Tibial nerve (tissue), 4 donors: ENCODE data around the gene NHLRC4. TPM values are rescaled to one million over a fixed set of nuclear protein-coding genes. Genes with fewer than 3 reads are reported as not detected.
A peak's percentile ranks its signal among the peaks of the same experiment; 100 is the strongest.

Experiments used
- DNase-seq, 2 donors: peaks; one replicate each; pipeline ENCODE4 v3.0.0-alpha.2; 2019; ENCODE audit warnings: low spot score in 2 of 2
- H3K27ac ChIP-seq, 4 donors: fragments of 200-600 bp; sonication (generic) in 3 of 4; one replicate each; pipeline ENCODE4 v1.5.1; 2017 to 2019; ENCODE audit warnings: mild to moderate bottlenecking in 1 of 4
- H3K27me3 ChIP-seq, 2 donors: fragments of 200-600 bp; sonication (generic) in 1 of 2; one replicate each; pipeline versions ENCODE4 v1.5.1 to v1.6.0; 2017 to 2019
- H3K36me3 ChIP-seq, 3 donors: fragments of 200-600 bp; sonication (generic); one replicate each; pipeline ENCODE4 v1.5.1; 2018 to 2019
- H3K4me1 ChIP-seq, 4 donors: fragments of 200-600 bp; sonication (generic) in 3 of 4; one replicate each; pipeline ENCODE4 v1.5.1; 2017 to 2019
- H3K4me3 ChIP-seq, 4 donors: fragments of 200-600 bp; sonication (generic) in 3 of 4; one replicate each; pipeline ENCODE4 v1.5.1; 2017 to 2019; ENCODE audit warnings: mild to moderate bottlenecking in 1 of 4, moderate library complexity in 1 of 4
- H3K9me3 ChIP-seq, 4 donors: fragments of 200-600 bp; sonication (generic) in 3 of 4; one replicate each; pipeline ENCODE4 v1.5.1; 2017 to 2019
- EP300 ChIP-seq, 2 donors: sonication (generic); formaldehyde crosslinking; IDR thresholded peaks; one replicate each; pipeline ENCODE4 v1.6.1; 2017; ENCODE audit warnings: antibody characterized with exemption in 2 of 2, mild to moderate bottlenecking in 1 of 2
- POLR2A ChIP-seq, 2 donors: fragments of 450-650 bp; IDR thresholded peaks; one replicate each; pipeline ENCODE4 v1.6.1; 2017; ENCODE audit warnings: antibody characterized with exemption in 2 of 2, mild to moderate bottlenecking in 2 of 2, moderate library complexity in 2 of 2
- WGBS, 2 donors: methylation state at CpG; one replicate each; pipeline ENCODE4 v1.1.5; 2018; 5-methylcytosine and 5-hydroxymethylcytosine counted together
- total RNA-seq, 4 donors: library from RNA; depleted of rRNA; stranded (reverse); fragments of >200 nt; gene quantifications; one replicate each; pipeline ENCODE4 v1.1.0, GENCODE V29; 2016
- TF ChIP-seq, protein P1 (sequence below), 5 experiments: fragments of 200-600 bp in 3 of 5; fragments of 450-650 bp in 2 of 5; sonication (generic) in 3 of 5; IDR thresholded peaks; one replicate each; pipeline ENCODE4 v1.5.1; 2016 to 2019; ENCODE audit warnings: antibody characterized with exemption in 5 of 5, mild to moderate bottlenecking in 3 of 5, moderate library complexity in 2 of 5

The NHLRC4 gene
- total RNA-seq, 4 donors from 2014 or later: 0.98 to 5.2 (median 1.9) TPM

DNA sequence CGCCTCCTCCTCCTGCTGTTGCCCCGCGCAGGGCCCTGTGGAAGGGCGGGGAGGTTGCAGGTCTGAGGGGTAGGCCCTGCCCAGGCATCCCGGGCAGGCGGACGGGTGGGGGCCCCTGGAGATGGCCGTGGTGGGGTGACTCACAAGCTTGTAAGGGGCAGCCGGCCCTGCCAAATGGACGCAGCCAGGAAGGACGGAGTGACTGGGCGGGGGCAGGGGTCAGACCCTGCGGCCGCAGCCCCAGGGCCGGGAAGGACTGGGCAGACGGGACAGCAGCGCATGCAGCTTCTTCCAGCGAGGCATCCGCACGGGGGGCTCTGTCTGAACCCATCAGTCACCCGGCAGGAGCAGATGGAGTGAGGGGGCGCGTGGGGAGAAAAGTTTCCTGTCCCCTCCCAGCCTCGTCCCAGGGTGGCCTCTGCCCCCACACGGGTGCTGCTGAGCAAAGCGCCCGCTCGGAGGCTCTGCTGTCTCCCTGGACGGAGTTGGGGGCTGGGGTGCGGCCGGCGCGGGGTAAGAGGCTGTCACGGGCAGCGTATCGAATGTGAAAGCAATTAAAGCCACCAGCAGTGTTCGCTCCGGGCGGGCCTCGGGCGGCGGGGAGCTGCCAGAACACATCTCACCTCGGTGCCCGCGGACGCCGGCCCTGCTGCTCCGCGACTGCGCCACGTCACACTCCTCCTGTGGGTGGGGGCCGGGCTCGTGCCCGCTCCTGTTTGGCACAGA lies 12.0 kb upstream of the NHLRC4 start:
- Histone ChIP-seq H3K36me3 (peaks cover under 1 to 43% (median 9%) of the 10 kb centered on the region in 3 donors), H3K27ac (peak overlapping the region in 2 of 4 donors; percentile 48 to 52), H3K4me1 (peaks cover 0 to 28% (median 6%) of the 10 kb centered on the region in 4 donors), H3K9me3 (no peaks in the 10 kb centered on the region), H3K4me3 (peak overlapping the region; percentile 11 to 44 (median 26)), H3K27me3 (peaks cover 0 to 17% of the 10 kb centered on the region in 2 donors)
- no peak for DNase-seq
- 41 to 51% methylated on average over 45 to 54 of the region's 54 CpGs for WGBS, 2 donors
- TF ChIP-seq EP300 (IDR thresholded peaks at IDR 0.05): no peak
- TF ChIP-seq, protein P1, sequence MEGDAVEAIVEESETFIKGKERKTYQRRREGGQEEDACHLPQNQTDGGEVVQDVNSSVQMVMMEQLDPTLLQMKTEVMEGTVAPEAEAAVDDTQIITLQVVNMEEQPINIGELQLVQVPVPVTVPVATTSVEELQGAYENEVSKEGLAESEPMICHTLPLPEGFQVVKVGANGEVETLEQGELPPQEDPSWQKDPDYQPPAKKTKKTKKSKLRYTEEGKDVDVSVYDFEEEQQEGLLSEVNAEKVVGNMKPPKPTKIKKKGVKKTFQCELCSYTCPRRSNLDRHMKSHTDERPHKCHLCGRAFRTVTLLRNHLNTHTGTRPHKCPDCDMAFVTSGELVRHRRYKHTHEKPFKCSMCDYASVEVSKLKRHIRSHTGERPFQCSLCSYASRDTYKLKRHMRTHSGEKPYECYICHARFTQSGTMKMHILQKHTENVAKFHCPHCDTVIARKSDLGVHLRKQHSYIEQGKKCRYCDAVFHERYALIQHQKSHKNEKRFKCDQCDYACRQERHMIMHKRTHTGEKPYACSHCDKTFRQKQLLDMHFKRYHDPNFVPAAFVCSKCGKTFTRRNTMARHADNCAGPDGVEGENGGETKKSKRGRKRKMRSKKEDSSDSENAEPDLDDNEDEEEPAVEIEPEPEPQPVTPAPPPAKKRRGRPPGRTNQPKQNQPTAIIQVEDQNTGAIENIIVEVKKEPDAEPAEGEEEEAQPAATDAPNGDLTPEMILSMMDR (IDR thresholded peaks at IDR 0.05): no peak
- no peak for TF ChIP-seq POLR2A (IDR thresholded peaks at IDR 0.05)

DNA sequence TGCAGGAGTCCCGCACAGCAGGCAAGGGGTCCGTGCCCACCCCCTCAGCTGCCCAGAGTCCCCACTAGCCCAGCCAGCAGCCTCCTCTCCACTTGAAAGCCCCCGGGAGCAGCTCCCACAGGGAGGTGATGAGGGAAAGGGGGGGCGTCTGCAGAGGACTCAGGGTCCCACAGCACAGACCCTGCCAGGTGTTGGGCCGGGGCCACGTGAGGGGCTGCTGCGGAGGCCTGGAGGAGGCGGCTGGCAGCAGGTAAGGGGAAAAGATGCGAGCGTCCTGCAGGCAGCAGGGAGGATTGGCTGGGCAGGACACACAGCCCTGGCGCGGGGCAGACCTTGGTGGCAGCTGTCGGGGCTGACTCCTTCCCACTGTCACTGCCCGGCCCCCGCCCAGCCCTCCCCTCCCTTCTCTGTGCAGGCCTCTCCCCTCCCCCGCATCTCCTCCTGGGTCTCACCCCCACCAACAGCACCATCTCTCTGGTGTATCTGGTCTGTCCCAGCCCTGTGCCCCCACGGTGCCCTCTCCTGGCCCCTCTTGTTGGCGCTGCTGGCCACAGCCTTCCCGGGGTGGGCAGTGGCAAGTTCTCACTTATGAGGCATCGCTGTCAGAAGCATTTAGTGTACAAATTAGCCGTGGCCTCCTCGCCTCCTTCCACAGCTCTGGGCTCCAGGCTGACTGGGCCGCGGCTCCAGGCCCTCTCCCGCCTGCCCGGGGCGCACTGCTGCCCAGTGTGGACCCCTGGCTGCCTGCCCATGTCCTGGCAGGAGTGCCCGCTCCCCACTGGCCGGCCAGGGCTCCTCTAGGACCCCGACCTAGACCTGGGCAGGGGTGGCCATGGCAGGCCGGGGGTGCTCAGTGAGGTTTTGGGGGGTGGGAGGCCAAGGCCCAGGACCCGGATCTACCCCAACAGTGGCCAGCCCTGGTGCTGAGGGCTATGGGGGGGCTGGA lies 11.0 kb upstream of the NHLRC4 start:
- TF ChIP-seq, protein P1 (IDR thresholded peaks at IDR 0.05): no peak
- no peak for TF ChIP-seq EP300 (IDR thresholded peaks at IDR 0.05)
- no peak overlapping the region for H3K27ac ChIP-seq
- peaks cover 0 to 36% (median 6%) of the 10 kb centered on the region in 4 donors for H3K4me1 ChIP-seq
- H3K27me3 ChIP-seq: peaks cover 0 to 20% of the 10 kb centered on the region in 2 donors
- H3K36me3 ChIP-seq: peaks cover 0 to 33% (median 9%) of the 10 kb centered on the region in 3 donors
- H3K9me3 ChIP-seq: no peaks in the 10 kb centered on the region
- no peak for DNase-seq
- H3K4me3 ChIP-seq: peak overlapping the region in 1 of 4 donors; percentile 44
- 78 to 80% methylated on average over 29 to 31 of the region's 32 CpGs for WGBS, 2 donors

DNA sequence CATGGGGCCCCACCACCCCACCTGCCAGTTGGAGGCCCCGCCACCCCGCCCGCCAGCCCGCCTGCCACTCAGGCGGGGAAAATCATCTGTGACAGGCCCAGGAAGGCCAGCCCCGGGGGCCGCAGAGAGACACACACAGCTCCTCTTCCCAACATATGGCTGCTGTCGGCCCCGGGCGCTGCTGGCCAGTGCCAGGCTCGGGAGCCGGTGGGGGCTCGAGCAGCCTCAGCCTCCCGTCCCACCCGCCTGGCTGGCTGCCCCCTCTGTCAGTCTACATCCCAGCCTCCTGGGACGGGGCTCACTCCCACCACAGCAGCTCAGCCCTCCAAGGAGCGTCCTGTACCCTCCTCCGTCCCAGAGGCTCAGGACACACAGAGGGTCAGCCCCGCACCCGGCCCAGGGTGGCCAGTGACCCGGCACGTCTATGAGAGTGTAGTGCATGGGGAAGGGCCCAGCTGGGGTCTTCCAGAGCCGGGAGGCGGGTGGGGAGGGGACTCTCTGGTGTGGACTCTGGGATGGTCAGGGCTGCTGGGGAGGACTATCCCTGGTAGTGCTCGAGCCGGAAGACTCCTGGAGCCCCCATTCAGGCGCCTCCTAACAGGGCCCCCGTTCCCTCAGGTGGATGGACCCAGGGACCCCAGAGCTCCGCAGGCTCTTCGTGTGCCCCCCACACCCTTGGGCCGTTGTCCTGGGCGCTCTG lies 10.2 kb upstream of the NHLRC4 start:
- no peak overlapping the region for H3K27ac ChIP-seq
- no peak for DNase-seq
- peaks cover 0 to 37% (median 6%) of the 10 kb centered on the region in 4 donors for H3K4me1 ChIP-seq
- 85 to 89% methylated on average over 14 to 30 of the region's 32 CpGs for WGBS, 2 donors
- peaks cover 0 to 28% of the 10 kb centered on the region in 2 donors for H3K27me3 ChIP-seq
- no peaks in the 10 kb centered on the region for H3K9me3 ChIP-seq
- TF ChIP-seq, protein P1 (IDR thresholded peaks at IDR 0.05): no peak
- no peak for TF ChIP-seq POLR2A (IDR thresholded peaks at IDR 0.05)
- no peak for TF ChIP-seq EP300 (IDR thresholded peaks at IDR 0.05)
- peaks cover 0 to 25% (median 6%) of the 10 kb centered on the region in 3 donors for H3K36me3 ChIP-seq
- no peak overlapping the region for H3K4me3 ChIP-seq

DNA sequence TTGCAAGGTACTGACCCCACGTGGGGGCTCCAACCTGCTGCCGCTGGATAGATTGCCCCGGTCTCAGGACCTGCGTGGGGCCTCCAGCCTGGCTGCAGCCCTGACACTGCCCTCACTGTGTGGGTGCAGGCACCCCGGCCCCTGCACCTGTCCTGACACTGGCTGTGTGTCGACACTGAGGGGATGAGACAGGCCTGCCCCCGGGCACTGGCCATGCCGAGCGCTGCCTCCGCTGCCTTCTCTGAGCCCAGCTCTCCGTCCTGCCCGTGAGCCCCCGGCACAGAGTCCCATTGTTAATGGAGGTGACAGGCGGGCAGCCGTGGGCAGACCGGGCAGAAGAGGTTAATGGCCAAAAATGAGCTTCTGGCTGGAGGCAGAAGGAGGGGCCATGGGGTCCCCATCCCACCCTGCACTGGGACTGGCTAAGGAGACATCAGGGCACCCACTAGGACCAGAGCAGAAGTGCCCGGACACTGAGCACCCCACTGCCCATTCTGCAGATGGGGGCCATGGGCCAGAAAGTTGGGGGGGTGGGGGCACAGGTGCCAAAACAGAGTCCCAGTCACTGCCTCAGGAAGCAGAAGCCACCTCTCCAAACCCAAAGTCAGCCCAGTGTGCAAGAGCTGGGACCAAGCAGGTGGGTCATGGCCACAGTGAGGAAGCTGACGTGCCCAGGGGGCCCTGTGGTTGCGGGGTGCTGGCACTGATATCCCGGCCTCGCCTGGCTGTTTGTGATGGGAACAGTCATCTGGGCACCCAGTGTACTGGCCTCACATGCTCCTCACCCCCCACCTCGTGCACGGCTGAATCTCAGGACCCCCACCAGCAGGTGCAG lies 9.1 kb upstream of the NHLRC4 start:
- DNase-seq: no peak
- H3K4me1 ChIP-seq: peaks cover 0 to 37% (median 6%) of the 10 kb centered on the region in 4 donors
- no peaks in the 10 kb centered on the region for H3K9me3 ChIP-seq
- no peak for TF ChIP-seq POLR2A (IDR thresholded peaks at IDR 0.05)
- TF ChIP-seq, protein P1 (IDR thresholded peaks at IDR 0.05): no peak
- no peak for TF ChIP-seq EP300 (IDR thresholded peaks at IDR 0.05)
- WGBS, 2 donors: 65 to 66% methylated on average over 9 to 22 of the region's 23 CpGs
- no peak overlapping the region for H3K4me3 ChIP-seq
- peaks cover 0 to 35% of the 10 kb centered on the region in 2 donors for H3K27me3 ChIP-seq
- no peak overlapping the region for H3K27ac ChIP-seq
- H3K36me3 ChIP-seq: peaks cover 0 to 14% (median 0%) of the 10 kb centered on the region in 3 donors
